Spleen (tissue), 11 donors: ENCODE measurements around the gene TNFAIP3. TPM values are rescaled to one million over a fixed set of nuclear protein-coding genes. Genes with fewer than 3 reads are reported as not detected.
A peak's percentile ranks its signal among the peaks of the same experiment; 100 is the strongest.

ENCODE experiments used
- DNase-seq: peaks from one replicate; pipeline ENCODE4 v3.0.0-alpha.2; 2020
- H3K27ac ChIP-seq, 8 donors: fragments of 200-600 bp; sonication (generic) in 7 of 8; 1 replicate in 4 of 8; 2 replicates in 4 of 8; pipeline versions ENCODE4 v1.5.0 to v1.8.0; 2016 to 2021; ENCODE audit warnings: inconsistent platforms in 4 of 8, mild to moderate bottlenecking in 4 of 8, moderate library complexity in 1 of 8
- H3K27me3 ChIP-seq, 7 donors: fragments of 200-600 bp; sonication (generic) in 6 of 7; replicated peaks in 1 of 7; 1 replicate in 4 of 7; 2 replicates in 3 of 7; pipeline versions ENCODE4 v1.5.0 to v1.8.0; 2016 to 2021; ENCODE audit warnings: inconsistent platforms in 3 of 7, mild to moderate bottlenecking in 1 of 7
- H3K36me3 ChIP-seq, 6 donors: fragments of 200-600 bp; sonication (generic) in 5 of 6; 1 replicate in 4 of 6; 2 replicates in 2 of 6; pipeline versions ENCODE4 v1.5.0 to v1.8.0; 2016 to 2021; ENCODE audit warnings: inconsistent platforms in 2 of 6
- H3K4me1 ChIP-seq, 6 donors: fragments of 200-600 bp; sonication (generic) in 5 of 6; 1 replicate in 3 of 6; 2 replicates in 3 of 6; pipeline versions ENCODE4 v1.5.0 to v1.8.0; 2016 to 2021; ENCODE audit warnings: inconsistent platforms in 3 of 6
- H3K4me3 ChIP-seq, 8 donors: fragments of 200-600 bp; sonication (generic) in 7 of 8; 1 replicate in 4 of 8; 2 replicates in 4 of 8; pipeline versions ENCODE4 v1.5.0 to v1.8.0; 2016 to 2021; ENCODE audit warnings: inconsistent platforms in 4 of 8, mild to moderate bottlenecking in 4 of 8, moderate library complexity in 2 of 8
- H3K9me3 ChIP-seq, 8 donors: fragments of 200-600 bp; sonication (generic) in 7 of 8; 1 replicate in 4 of 8; 2 replicates in 4 of 8; pipeline versions ENCODE4 v1.5.0 to v1.8.0; 2016 to 2021; ENCODE audit warnings: inconsistent platforms in 4 of 8
- POLR2A ChIP-seq, 3 donors: fragments of 450-650 bp; IDR thresholded peaks; one replicate each; pipeline ENCODE4 v1.5.1; 2017; ENCODE audit warnings: antibody characterized with exemption in 3 of 3, mild to moderate bottlenecking in 1 of 3
- POLR2AphosphoS5 ChIP-seq, 3 donors: sonication (generic); formaldehyde crosslinking; IDR thresholded peaks; one replicate each; pipeline ENCODE4 v1.5.1; 2017; ENCODE audit warnings: antibody characterized with exemption in 3 of 3
- WGBS, 5 donors: extraction: QIAGEN DNeasy Blood & Tissue Kit in 3 of 5; methylation state at CpG; one replicate each; pipeline versions ENCODE4 v1.1.5 to v1.1.7; 2013 to 2018; 5-methylcytosine and 5-hydroxymethylcytosine counted together
- intact Hi-C: fragments of 100-400 bp; cut with DNase I; formaldehyde crosslinking; loops from one replicate; pipeline ENCODE4 v1.15.0; 2023; ENCODE audit warnings: low total_unique reads
- polyA plus RNA-seq, 3 donors: library from polyadenylated mRNA; stranded (reverse); fragments of 200-250 nt; gene quantifications; one replicate each; pipeline ENCODE4 v1.2.1, GENCODE V29; 2013
- total RNA-seq, 7 donors: library from RNA; depleted of rRNA in 3 of 7; stranded (reverse); fragments of >200 nt in 3 of 7; fragmentation: NEBNext Ultra II Directional in 4 of 7; extraction: Animal tissue kit (Norgen Biotek cat#: 25700) in 4 of 7; gene quantifications; one replicate each; pipeline versions ENCODE4 v1.1.0 to v1.2.1, GENCODE V29; 2016 to 2021
- TF ChIP-seq, protein P1 (sequence below), 11 experiments: fragments of 200-600 bp in 7 of 11; fragments of 450-650 bp in 4 of 11; sonication (generic) in 4 of 11; IDR thresholded peaks in 8 of 11; conservative IDR thresholded peaks in 3 of 11; 1 replicate in 7 of 11; 2 replicates in 4 of 11; pipeline versions ENCODE4 v1.4.0 to v1.8.0; 2016 to 2021; ENCODE audit warnings: antibody characterized with exemption in 11 of 11, inconsistent platforms in 4 of 11, mild to moderate bottlenecking in 1 of 11
- donor health status: healthy with polysubstance abuse.
- donor health status: DM: no; HTN: no; CAD: no; lungs with moderate emphysema.
- donor health status: DM: no; HTN: no; CAD: no.
- donor health status: Bipolar disorder and iron deficiency.
- donor health status: healthy.
- donor health status: DM: no; HTN: no; CAD: no.
- donor health status: DM: yes; HTN: yes; CAD: no.

Gene TNFAIP3
- total and polyA plus RNA-seq, 10 donors = 23.2 to 133 (median 51.7) TPM

DNA sequence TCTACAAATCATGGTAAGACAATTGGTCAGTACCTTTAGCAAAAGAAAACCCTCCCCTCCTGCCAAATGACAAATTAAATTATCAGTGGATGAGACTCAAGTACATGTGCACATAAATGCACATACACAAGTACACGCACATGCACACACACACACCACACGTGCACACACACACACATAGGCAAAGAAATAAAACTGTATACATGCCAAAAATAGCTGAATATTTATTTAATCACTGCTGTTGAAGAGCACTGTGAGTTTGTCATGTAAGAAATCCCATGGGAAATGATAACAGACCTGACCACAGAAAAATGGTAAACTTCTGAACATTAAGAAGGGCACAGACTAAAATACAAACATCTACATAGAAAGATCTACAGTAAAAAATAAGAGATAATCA is 46.6 kb upstream of the TNFAIP3 start:
- H3K27me3 ChIP-seq = no peaks in the 10 kb centered on the region
- intact Hi-C loops = no loop called here
- no peaks in the 10 kb centered on the region for H3K36me3 ChIP-seq
- no peak for DNase-seq
- H3K9me3 ChIP-seq = no peaks in the 10 kb centered on the region
- H3K4me1 ChIP-seq = peaks cover 16 to 76% (median 39%) of the 10 kb centered on the region in 6 donors
- peak overlapping the region in 5 of 8 donors; percentile 13 to 77 (median 50) for H3K27ac ChIP-seq
- H3K4me3 ChIP-seq = no peak overlapping the region
- TF ChIP-seq, protein P1, sequence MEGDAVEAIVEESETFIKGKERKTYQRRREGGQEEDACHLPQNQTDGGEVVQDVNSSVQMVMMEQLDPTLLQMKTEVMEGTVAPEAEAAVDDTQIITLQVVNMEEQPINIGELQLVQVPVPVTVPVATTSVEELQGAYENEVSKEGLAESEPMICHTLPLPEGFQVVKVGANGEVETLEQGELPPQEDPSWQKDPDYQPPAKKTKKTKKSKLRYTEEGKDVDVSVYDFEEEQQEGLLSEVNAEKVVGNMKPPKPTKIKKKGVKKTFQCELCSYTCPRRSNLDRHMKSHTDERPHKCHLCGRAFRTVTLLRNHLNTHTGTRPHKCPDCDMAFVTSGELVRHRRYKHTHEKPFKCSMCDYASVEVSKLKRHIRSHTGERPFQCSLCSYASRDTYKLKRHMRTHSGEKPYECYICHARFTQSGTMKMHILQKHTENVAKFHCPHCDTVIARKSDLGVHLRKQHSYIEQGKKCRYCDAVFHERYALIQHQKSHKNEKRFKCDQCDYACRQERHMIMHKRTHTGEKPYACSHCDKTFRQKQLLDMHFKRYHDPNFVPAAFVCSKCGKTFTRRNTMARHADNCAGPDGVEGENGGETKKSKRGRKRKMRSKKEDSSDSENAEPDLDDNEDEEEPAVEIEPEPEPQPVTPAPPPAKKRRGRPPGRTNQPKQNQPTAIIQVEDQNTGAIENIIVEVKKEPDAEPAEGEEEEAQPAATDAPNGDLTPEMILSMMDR (IDR thresholded peaks at IDR 0.05 in 8 of 11, conservative IDR thresholded peaks at IDR 0.05 in 3 of 11) = no peak
- TF ChIP-seq POLR2AphosphoS5 (IDR thresholded peaks at IDR 0.05) (no peak), POLR2A (IDR thresholded peaks at IDR 0.05) (no peak)
- 89 to 98% (median 94%) methylated on average over 2 of the region's 2 CpGs for WGBS, 5 donors

GRCh38 chr6:137820952-137821351 is 46.1 kb upstream of the TNFAIP3 start:
- DNase-seq = no peak
- Histone ChIP-seq H3K4me3 (no peak overlapping the region), H3K27me3 (no peaks in the 10 kb centered on the region), H3K36me3 (no peaks in the 10 kb centered on the region), H3K27ac (peak overlapping the region in 3 of 8 donors; percentile 50 to 77 (median 50)), H3K9me3 (no peaks in the 10 kb centered on the region), H3K4me1 (peaks cover 14 to 71% (median 36%) of the 10 kb centered on the region in 6 donors)
- TF ChIP-seq POLR2A (IDR thresholded peaks at IDR 0.05) (no peak), POLR2AphosphoS5 (IDR thresholded peaks at IDR 0.05) (no peak)
- TF ChIP-seq, protein P1 (IDR thresholded peaks at IDR 0.05 in 8 of 11, conservative IDR thresholded peaks at IDR 0.05 in 3 of 11) = no peak
- 64 to 76% (median 73%) methylated on average over 1 of the region's 1 CpG for WGBS, 5 donors
- intact Hi-C loops = no loop called here

- TF ChIP-seq, protein P1 (IDR thresholded peaks at IDR 0.05 in 8 of 11, conservative IDR thresholded peaks at IDR 0.05 in 3 of 11) = no peak
- TF ChIP-seq POLR2AphosphoS5 (IDR thresholded peaks at IDR 0.05) (no peak), POLR2A (IDR thresholded peaks at IDR 0.05) (no peak)
- H3K27ac ChIP-seq = peak overlapping the region in 2 of 8 donors; percentile 28 to 77
- H3K36me3 ChIP-seq = no peaks in the 10 kb centered on the region
- no peak for DNase-seq
- no peaks in the 10 kb centered on the region for H3K9me3 ChIP-seq
- 56 to 63% (median 59%) methylated on average over 3 of the region's 3 CpGs for WGBS, 5 donors
- H3K27me3 ChIP-seq = no peaks in the 10 kb centered on the region
- intact Hi-C loops = no loop called here
- H3K4me1 ChIP-seq = peaks cover 9 to 65% (median 34%) of the 10 kb centered on the region in 6 donors
- H3K4me3 ChIP-seq = no peak overlapping the region
These were observed 45.6 kb upstream of the TNFAIP3 start for GRCh38 chr6:137821491-137821890.

DNA sequence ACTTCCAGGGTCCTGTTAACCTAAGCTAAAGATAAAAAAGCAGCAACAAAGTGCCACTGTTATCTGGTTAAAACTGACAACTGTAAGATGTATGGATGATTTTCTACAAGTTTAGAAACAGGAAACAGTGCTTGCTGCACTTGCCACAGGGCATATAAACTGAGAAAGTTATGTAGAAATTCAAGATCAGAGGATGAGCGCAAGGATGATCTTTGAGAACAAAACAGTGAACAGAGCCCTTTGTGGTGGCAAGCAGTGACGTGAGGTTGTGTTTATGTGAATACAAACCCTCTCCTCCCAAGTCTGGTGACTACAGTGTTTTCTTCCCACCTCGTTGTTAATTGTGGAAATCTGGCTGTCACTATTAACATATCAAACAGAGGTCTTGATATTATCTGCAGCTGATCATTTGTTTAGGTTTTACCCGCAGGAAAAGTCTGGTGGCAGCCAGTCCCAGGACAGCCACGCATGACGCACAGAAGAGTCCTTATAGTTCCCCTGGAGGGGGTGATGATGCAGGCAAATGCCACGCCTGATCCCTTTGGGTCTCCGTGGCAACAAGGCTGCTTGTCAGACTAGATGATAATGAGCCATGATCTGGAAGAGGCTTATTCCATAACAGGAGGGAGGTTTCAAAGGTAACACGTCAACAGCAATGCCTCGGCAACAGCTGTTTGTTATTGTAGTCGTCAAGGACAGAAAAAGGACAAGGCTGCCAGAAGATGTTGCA is 43.1 kb upstream of the TNFAIP3 start:
- Histone ChIP-seq H3K36me3 (no peaks in the 10 kb centered on the region), H3K4me1 (peaks cover 9 to 47% (median 32%) of the 10 kb centered on the region in 6 donors), H3K27ac (peak overlapping the region in 6 of 8 donors; percentile 15 to 82 (median 66)), H3K27me3 (no peaks in the 10 kb centered on the region), H3K9me3 (no peaks in the 10 kb centered on the region), H3K4me3 (peak overlapping the region in 1 of 8 donors; percentile 33)
- intact Hi-C loops = no loop called here
- DNase-seq = no peak
- TF ChIP-seq, protein P1 (IDR thresholded peaks at IDR 0.05 in 8 of 11, conservative IDR thresholded peaks at IDR 0.05 in 3 of 11) = no peak
- peak in 1 of 3 donors; percentile 70 for TF ChIP-seq POLR2AphosphoS5 (IDR thresholded peaks at IDR 0.05)
- WGBS, 5 donors = 38 to 50% (median 43%) methylated on average over 11 of the region's 11 CpGs
